ENCODE measurements around the gene LLCFC1.

The LLCFC1 gene

GRCh38 chr7:142939226-142939910 lies at the start of gene LLCFC1:
Gene LLCFC1, plus strand, starts transcription at chr7:142939484. Its CDS starts 138 bp downstream, at chr7:142939622.
- no peak for DNase-seq (ENCODE audit: low read depth in 2 of 2)

- no peak for DNase-seq (ENCODE audit: low read depth in 2 of 2)
These were observed 49.5 kb upstream of the LLCFC1 start for GRCh38 chr7:142889816-142890215.

- no peak for DNase-seq (ENCODE audit: low read depth in 2 of 2)
These were observed 48.3 kb upstream of the LLCFC1 start for GRCh38 chr7:142890874-142891485.

- DNase-seq (ENCODE audit: low read depth in 2 of 2), result no peak
These were observed 47.7 kb upstream of the LLCFC1 start for GRCh38 chr7:142891490-142892082.

GRCh38 chr7:142892951-142893350 lies 46.3 kb upstream of the LLCFC1 start:
- DNase-seq (ENCODE audit: low read depth in 2 of 2), result no peak

- no peak for DNase-seq (ENCODE audit: low read depth in 2 of 2)
These were observed 44.9 kb upstream of the LLCFC1 start for GRCh38 chr7:142894112-142894984.

GRCh38 chr7:142894985-142895593 lies 44.2 kb upstream of the LLCFC1 start:
- DNase-seq (ENCODE audit: low read depth in 2 of 2), result no peak

GRCh38 chr7:142896151-142896550 lies 43.1 kb upstream of the LLCFC1 start:
- no peak for DNase-seq (ENCODE audit: low read depth in 2 of 2)

- DNase-seq (ENCODE audit: low read depth in 2 of 2), result no peak
These were observed 42.4 kb upstream of the LLCFC1 start for GRCh38 chr7:142896741-142897379.

GRCh38 chr7:142897691-142898090 lies 41.6 kb upstream of the LLCFC1 start:
- no peak for DNase-seq (ENCODE audit: low read depth in 2 of 2)

- DNase-seq (ENCODE audit: low read depth in 2 of 2), result no peak
These were observed 40.7 kb upstream of the LLCFC1 start for GRCh38 chr7:142898377-142899170.

GRCh38 chr7:142899661-142900060 lies 39.6 kb upstream of the LLCFC1 start:
- no peak for DNase-seq (ENCODE audit: low read depth in 2 of 2)

- no peak for DNase-seq (ENCODE audit: low read depth in 2 of 2)
These were observed 37.6 kb upstream of the LLCFC1 start for GRCh38 chr7:142901426-142902259.

- no peak for DNase-seq (ENCODE audit: low read depth in 2 of 2)
These were observed 35.2 kb upstream of the LLCFC1 start for GRCh38 chr7:142904128-142904527.

GRCh38 chr7:142905759-142906158 lies 33.5 kb upstream of the LLCFC1 start:
- no peak for DNase-seq (ENCODE audit: low read depth in 2 of 2)

- no peak for DNase-seq (ENCODE audit: low read depth in 2 of 2)
These were observed 32.6 kb upstream of the LLCFC1 start for GRCh38 chr7:142906643-142907042.

GRCh38 chr7:142908290-142908689 lies 31.0 kb upstream of the LLCFC1 start:
- DNase-seq (ENCODE audit: low read depth in 2 of 2), result no peak

GRCh38 chr7:142908921-142909890 lies 30.1 kb upstream of the LLCFC1 start:
- DNase-seq (ENCODE audit: low read depth in 2 of 2), result no peak
